ENCODE results near the gene SLIT3.
"Not testable (repeated sequence)": the region's sequence is repeated elsewhere in the genome, so short reads cannot be mapped to it uniquely, and the experiment has no call there.

DNA sequence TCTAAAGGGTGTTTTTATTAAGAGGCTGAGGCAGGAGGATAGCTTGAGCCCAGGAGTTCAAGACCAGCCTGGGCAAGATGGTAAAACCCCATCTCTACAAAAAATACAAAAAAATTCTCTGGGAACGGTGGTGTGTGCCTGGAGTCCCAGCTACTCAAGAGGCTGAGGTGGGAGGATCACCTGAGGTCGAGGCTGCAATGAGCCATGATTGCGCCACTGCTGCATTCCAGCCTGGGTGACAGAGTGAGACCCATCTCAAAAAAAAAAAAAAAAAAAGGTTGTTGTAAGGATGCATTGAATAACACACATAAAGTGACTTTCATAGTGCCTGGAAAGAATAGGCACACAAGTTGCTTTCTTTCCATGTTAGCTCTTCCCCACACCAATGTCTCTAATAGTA, 662.1 kb downstream of the SLIT3 start:
- TF ChIP-seq, protein P1, sequence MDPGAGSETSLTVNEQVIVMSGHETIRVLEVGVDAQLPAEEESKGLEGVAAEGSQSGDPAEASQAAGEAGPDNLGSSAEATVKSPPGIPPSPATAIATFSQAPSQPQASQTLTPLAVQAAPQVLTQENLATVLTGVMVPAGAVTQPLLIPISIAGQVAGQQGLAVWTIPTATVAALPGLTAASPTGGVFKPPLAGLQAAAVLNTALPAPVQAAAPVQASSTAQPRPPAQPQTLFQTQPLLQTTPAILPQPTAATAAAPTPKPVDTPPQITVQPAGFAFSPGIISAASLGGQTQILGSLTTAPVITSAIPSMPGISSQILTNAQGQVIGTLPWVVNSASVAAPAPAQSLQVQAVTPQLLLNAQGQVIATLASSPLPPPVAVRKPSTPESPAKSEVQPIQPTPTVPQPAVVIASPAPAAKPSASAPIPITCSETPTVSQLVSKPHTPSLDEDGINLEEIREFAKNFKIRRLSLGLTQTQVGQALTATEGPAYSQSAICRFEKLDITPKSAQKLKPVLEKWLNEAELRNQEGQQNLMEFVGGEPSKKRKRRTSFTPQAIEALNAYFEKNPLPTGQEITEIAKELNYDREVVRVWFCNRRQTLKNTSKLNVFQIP (CRISPR knock-in tag; IDR thresholded peaks at IDR 0.05; ENCODE audit: borderline replicate concordance, low read depth), result not testable (repeated sequence)
- TF ChIP-seq, protein P2, sequence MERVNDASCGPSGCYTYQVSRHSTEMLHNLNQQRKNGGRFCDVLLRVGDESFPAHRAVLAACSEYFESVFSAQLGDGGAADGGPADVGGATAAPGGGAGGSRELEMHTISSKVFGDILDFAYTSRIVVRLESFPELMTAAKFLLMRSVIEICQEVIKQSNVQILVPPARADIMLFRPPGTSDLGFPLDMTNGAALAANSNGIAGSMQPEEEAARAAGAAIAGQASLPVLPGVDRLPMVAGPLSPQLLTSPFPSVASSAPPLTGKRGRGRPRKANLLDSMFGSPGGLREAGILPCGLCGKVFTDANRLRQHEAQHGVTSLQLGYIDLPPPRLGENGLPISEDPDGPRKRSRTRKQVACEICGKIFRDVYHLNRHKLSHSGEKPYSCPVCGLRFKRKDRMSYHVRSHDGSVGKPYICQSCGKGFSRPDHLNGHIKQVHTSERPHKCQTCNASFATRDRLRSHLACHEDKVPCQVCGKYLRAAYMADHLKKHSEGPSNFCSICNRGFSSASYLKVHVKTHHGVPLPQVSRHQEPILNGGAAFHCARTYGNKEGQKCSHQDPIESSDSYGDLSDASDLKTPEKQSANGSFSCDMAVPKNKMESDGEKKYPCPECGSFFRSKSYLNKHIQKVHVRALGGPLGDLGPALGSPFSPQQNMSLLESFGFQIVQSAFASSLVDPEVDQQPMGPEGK (CRISPR knock-in tag; IDR thresholded peaks at IDR 0.05; ENCODE audit: borderline replicate concordance), result not testable (repeated sequence)
- not testable (repeated sequence) for TF ChIP-seq ZNF70 (CRISPR knock-in tag; IDR thresholded peaks at IDR 0.05); CSDC2 (CRISPR knock-in tag; IDR thresholded peaks at IDR 0.05); ISL1 (CRISPR knock-in tag; IDR thresholded peaks at IDR 0.05); ZFP3 (CRISPR knock-in tag; IDR thresholded peaks at IDR 0.05); TOX (CRISPR knock-in tag; IDR thresholded peaks at IDR 0.05; ENCODE audit: borderline replicate concordance)
- TF ChIP-seq, protein P3, sequence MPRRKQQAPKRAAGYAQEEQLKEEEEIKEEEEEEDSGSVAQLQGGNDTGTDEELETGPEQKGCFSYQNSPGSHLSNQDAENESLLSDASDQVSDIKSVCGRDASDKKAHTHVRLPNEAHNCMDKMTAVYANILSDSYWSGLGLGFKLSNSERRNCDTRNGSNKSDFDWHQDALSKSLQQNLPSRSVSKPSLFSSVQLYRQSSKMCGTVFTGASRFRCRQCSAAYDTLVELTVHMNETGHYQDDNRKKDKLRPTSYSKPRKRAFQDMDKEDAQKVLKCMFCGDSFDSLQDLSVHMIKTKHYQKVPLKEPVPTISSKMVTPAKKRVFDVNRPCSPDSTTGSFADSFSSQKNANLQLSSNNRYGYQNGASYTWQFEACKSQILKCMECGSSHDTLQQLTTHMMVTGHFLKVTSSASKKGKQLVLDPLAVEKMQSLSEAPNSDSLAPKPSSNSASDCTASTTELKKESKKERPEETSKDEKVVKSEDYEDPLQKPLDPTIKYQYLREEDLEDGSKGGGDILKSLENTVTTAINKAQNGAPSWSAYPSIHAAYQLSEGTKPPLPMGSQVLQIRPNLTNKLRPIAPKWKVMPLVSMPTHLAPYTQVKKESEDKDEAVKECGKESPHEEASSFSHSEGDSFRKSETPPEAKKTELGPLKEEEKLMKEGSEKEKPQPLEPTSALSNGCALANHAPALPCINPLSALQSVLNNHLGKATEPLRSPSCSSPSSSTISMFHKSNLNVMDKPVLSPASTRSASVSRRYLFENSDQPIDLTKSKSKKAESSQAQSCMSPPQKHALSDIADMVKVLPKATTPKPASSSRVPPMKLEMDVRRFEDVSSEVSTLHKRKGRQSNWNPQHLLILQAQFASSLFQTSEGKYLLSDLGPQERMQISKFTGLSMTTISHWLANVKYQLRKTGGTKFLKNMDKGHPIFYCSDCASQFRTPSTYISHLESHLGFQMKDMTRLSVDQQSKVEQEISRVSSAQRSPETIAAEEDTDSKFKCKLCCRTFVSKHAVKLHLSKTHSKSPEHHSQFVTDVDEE (CRISPR knock-in tag; IDR thresholded peaks at IDR 0.05), result not testable (repeated sequence)

Measured in SK-N-SH treated with all-trans-retinoic acid at 6 μM for 48 hours (cell line).